ENCODE measurements around the gene EML3. TPM values are rescaled to one million over a fixed set of nuclear protein-coding genes. Genes with fewer than 3 reads are reported as not detected.

EML3 gene
- total and polyA plus RNA-seq, 2 of the 8 experiments (the other 6 are each of a cell fraction or from before 2014, with no cell fraction given), result 19.2 to 29.9 TPM

- TF ChIP-seq CHD1 (IDR thresholded peaks at IDR 0.05; ENCODE audit: low read depth, low read length) (no peak), SAP30 (IDR thresholded peaks at IDR 0.05; ENCODE audit: insufficient read depth, insufficient replicate concordance, low read length) (peak; percentile 91), ASH2L (IDR thresholded peaks at IDR 0.05; ENCODE audit: low read length) (no peak), HDAC6 (IDR thresholded peaks at IDR 0.05; ENCODE audit: low read depth, low read length) (no peak), MAX (IDR thresholded peaks at IDR 0.05) (peak; percentile 93), FOSL1 (IDR thresholded peaks at IDR 0.05; ENCODE audit: insufficient read depth, low read depth, low read length) (no peak), PHF8 (conservative IDR thresholded peaks at IDR 0.05; ENCODE audit: low read depth, low read length) (peak; percentile 91), CTCF (IDR thresholded peaks at IDR 0.05; ENCODE audit: control extremely low read depth in 1 of 3, insufficient read depth in 1 of 3, low read depth in 1 of 3, low read length in 3 of 3) (peak in 1 of 3 experiments; percentile 7; a peak in 1 of 4 replicates), SP2 (IDR thresholded peaks at IDR 0.05; ENCODE audit: low read length) (no peak), RBBP5 (IDR thresholded peaks at IDR 0.05; ENCODE audit: borderline replicate concordance, low read depth, low read length) (0 out of 2 replicates have a peak, but pooled peaks have one; percentile 74), RXRA (IDR thresholded peaks at IDR 0.05; ENCODE audit: insufficient read depth, low read depth, low read length) (no peak), EZH2 (IDR thresholded peaks at IDR 0.05; ENCODE audit: low read depth, low read length, severe bottlenecking) (no peak), RAD21 (IDR thresholded peaks at IDR 0.05 in 1 of 2, conservative IDR thresholded peaks at IDR 0.05 in 1 of 2; ENCODE audit: low read depth in 2 of 2, low read length in 2 of 2) (peak; percentile 0; a peak in 2 of 4 replicates), CBX8 (IDR thresholded peaks at IDR 0.05; ENCODE audit: borderline replicate concordance, low read depth, low read length) (no peak), USF2 (IDR thresholded peaks at IDR 0.05; ENCODE audit: low read length) (no peak; the same call in 1 of the 2 replicates), NRF1 (IDR thresholded peaks at IDR 0.05; ENCODE audit: low read depth, low read length) (no peak), SUZ12 (IDR thresholded peaks at IDR 0.05; ENCODE audit: low read length) (no peak), CBX5 (IDR thresholded peaks at IDR 0.05; ENCODE audit: low read depth, low read length) (no peak)
These were observed 9.2 kb upstream of the EML3 start, which contains the start of gene B3GAT3 (continued) for GRCh38 chr11:62621567-62622470.
